ENCODE data around the gene MECP2.
A peak's percentile ranks its signal among the peaks of the same experiment; 100 is the strongest.

DNA sequence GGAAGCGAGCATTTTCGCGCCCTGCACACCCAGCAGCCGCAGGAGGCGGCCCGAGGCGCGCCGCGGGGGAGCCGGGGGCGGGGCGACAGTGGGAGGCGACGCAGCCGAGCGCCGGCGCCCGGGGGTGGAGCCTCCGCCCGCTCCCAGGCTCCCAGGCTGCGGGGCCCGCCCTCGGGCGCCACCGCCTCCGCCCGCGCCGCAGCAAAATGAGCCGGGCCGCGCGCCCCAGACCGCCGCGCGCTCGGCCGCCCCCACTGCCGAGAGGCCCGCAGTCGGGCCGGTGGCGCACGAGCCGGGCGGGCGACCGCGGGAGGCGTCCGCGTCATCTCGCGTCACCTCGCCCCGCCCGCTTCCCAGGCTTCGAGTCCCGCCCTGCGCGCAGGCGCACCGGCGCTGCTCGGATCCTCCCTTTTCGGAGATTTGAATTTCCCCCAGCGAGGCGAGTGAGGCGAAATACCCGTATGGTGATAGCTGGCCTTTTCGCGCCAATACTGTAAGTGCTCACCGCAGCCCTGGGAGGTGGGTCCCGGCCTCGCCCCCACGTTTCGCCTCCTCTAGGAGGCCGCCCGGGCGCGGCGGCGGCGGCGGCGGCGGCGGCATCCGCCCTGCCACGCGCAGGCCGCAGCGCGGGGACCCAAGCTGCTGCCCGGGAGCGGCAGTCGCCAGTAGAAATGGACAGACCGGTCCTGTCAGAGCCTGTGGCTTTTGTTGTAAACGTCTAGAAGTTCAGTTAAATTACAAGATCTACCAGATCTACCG lies 125.0 kb downstream of the MECP2 start, which contains the start of gene TMEM187:
- TF ChIP-seq, protein P1, sequence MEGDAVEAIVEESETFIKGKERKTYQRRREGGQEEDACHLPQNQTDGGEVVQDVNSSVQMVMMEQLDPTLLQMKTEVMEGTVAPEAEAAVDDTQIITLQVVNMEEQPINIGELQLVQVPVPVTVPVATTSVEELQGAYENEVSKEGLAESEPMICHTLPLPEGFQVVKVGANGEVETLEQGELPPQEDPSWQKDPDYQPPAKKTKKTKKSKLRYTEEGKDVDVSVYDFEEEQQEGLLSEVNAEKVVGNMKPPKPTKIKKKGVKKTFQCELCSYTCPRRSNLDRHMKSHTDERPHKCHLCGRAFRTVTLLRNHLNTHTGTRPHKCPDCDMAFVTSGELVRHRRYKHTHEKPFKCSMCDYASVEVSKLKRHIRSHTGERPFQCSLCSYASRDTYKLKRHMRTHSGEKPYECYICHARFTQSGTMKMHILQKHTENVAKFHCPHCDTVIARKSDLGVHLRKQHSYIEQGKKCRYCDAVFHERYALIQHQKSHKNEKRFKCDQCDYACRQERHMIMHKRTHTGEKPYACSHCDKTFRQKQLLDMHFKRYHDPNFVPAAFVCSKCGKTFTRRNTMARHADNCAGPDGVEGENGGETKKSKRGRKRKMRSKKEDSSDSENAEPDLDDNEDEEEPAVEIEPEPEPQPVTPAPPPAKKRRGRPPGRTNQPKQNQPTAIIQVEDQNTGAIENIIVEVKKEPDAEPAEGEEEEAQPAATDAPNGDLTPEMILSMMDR (IDR thresholded peaks at IDR 0.05) = no peak
- TF ChIP-seq POLR2A (IDR thresholded peaks at IDR 0.05) = peak; percentile 69

Data from right lobe of liver (tissue), 4 donors.